GM18520 (cell line): Measurements from ENCODE around the gene FIBCD1.
"Not testable (repeated sequence)": the region's sequence is repeated elsewhere in the genome, so short reads cannot be mapped to it uniquely, and the experiment has no call there.

Experiments
- ATAC-seq: cut with Tn5 transposase; IDR thresholded peaks from one replicate; pipeline ENCODE4 v1.9.1; 2021; ENCODE audit not compliant: unreplicated experiment

Gene FIBCD1

GRCh38 chr9:130974697-130975096, 35.6 kb upstream of the FIBCD1 start:
- ATAC-seq: no peak

- ATAC-seq: no peak
These were observed 34.7 kb upstream of the FIBCD1 start for GRCh38 chr9:130973686-130974281.

- ATAC-seq: no peak
These were observed 34.1 kb upstream of the FIBCD1 start for GRCh38 chr9:130972957-130973685.

- no peak for ATAC-seq
These were observed 33.4 kb upstream of the FIBCD1 start for GRCh38 chr9:130972277-130972956.

GRCh38 chr9:130971294-130971849, 32.3 kb upstream of the FIBCD1 start:
- ATAC-seq: no peak

- no peak for ATAC-seq
These were observed 31.8 kb upstream of the FIBCD1 start for GRCh38 chr9:130970855-130971254.

- ATAC-seq: no peak
These were observed 31.0 kb upstream of the FIBCD1 start for GRCh38 chr9:130970052-130970451.

- ATAC-seq: no peak
These were observed 26.6 kb upstream of the FIBCD1 start for GRCh38 chr9:130965680-130966079.

GRCh38 chr9:130963916-130964315, 24.9 kb upstream of the FIBCD1 start:
- no peak for ATAC-seq

GRCh38 chr9:130963337-130963908, 24.4 kb upstream of the FIBCD1 start:
- ATAC-seq: no peak

- no peak for ATAC-seq
These were observed 23.6 kb upstream of the FIBCD1 start for GRCh38 chr9:130962418-130963316.

- no peak for ATAC-seq
These were observed 22.7 kb upstream of the FIBCD1 start for GRCh38 chr9:130961511-130962300.

GRCh38 chr9:130960522-130961378, 21.7 kb upstream of the FIBCD1 start:
- no peak for ATAC-seq

- ATAC-seq: no peak
These were observed 20.8 kb upstream of the FIBCD1 start for GRCh38 chr9:130959809-130960334.

- ATAC-seq: not testable (repeated sequence)
These were observed 19.5 kb upstream of the FIBCD1 start for GRCh38 chr9:130958564-130958963.

- no peak for ATAC-seq
These were observed 18.6 kb upstream of the FIBCD1 start for GRCh38 chr9:130957451-130958203.

GRCh38 chr9:130956636-130957450, 17.8 kb upstream of the FIBCD1 start:
- no peak for ATAC-seq
